Stomach (tissue), 4 donors: Measurements from ENCODE around the gene NUDT2.

Source experiments
- EP300 ChIP-seq: sonication (generic); formaldehyde crosslinking; IDR thresholded peaks from one replicate; pipeline ENCODE4 v1.6.1; 2017; ENCODE audit warnings: antibody characterized with exemption
- POLR2A ChIP-seq, 4 donors: fragments of 450-650 bp; IDR thresholded peaks; one replicate each; pipeline ENCODE4 v1.6.1; 2016; ENCODE audit warnings: antibody characterized with exemption in 4 of 4, control low read depth in 2 of 4, mild to moderate bottlenecking in 1 of 4, moderate library complexity in 1 of 4
- POLR2AphosphoS5 ChIP-seq, 3 donors: sonication (generic); formaldehyde crosslinking; IDR thresholded peaks; one replicate each; pipeline ENCODE4 v1.6.1; 2016; ENCODE audit warnings: antibody characterized with exemption in 3 of 3
- TF ChIP-seq, protein P1 (sequence below), 7 experiments: fragments of 450-650 bp in 4 of 7; fragments of 200-600 bp in 3 of 7; sonication (generic) in 3 of 7; IDR thresholded peaks; one replicate each; pipeline ENCODE4 v1.5.1; 2016 to 2019; ENCODE audit warnings: antibody characterized with exemption in 7 of 7, control low read depth in 2 of 7, mild to moderate bottlenecking in 1 of 7

GRCh38 chr9:34378376-34379060, 49.1 kb downstream of the NUDT2 start:
- TF ChIP-seq EP300 (no peak), POLR2A (IDR thresholded peaks at IDR 0.05) (no peak), POLR2AphosphoS5 (IDR thresholded peaks at IDR 0.05) (no peak)
- TF ChIP-seq, protein P1, sequence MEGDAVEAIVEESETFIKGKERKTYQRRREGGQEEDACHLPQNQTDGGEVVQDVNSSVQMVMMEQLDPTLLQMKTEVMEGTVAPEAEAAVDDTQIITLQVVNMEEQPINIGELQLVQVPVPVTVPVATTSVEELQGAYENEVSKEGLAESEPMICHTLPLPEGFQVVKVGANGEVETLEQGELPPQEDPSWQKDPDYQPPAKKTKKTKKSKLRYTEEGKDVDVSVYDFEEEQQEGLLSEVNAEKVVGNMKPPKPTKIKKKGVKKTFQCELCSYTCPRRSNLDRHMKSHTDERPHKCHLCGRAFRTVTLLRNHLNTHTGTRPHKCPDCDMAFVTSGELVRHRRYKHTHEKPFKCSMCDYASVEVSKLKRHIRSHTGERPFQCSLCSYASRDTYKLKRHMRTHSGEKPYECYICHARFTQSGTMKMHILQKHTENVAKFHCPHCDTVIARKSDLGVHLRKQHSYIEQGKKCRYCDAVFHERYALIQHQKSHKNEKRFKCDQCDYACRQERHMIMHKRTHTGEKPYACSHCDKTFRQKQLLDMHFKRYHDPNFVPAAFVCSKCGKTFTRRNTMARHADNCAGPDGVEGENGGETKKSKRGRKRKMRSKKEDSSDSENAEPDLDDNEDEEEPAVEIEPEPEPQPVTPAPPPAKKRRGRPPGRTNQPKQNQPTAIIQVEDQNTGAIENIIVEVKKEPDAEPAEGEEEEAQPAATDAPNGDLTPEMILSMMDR (IDR thresholded peaks at IDR 0.05): no peak
